T-helper 1 cell treated with Interleukin-12 subunit alpha and Interleukin-12 subunit beta and Interleukin-4 antibody, amounts not matched to agents 30 ng/mL and 1 ng/mL, for 36 hours (primary cell): ENCODE measurements around the gene H1-8. TPM values are rescaled to one million over a fixed set of nuclear protein-coding genes. Genes with fewer than 3 reads are reported as not detected.
"Not testable (repeated sequence)": the region's sequence is repeated elsewhere in the genome, so short reads cannot be mapped to it uniquely, and the experiment has no call there.

Experiments
- intact Hi-C: fragments of 100-400 bp; cut with micrococcal nuclease; formaldehyde crosslinking; loops from one replicate; pipeline ENCODE4 v1.15.1; 2024
- total RNA-seq: library from RNA; stranded (reverse); gene quantifications from 2 replicates; pipeline ENCODE4 v1.2.3, GENCODE V29; 2022

Gene H1-8, protein sequence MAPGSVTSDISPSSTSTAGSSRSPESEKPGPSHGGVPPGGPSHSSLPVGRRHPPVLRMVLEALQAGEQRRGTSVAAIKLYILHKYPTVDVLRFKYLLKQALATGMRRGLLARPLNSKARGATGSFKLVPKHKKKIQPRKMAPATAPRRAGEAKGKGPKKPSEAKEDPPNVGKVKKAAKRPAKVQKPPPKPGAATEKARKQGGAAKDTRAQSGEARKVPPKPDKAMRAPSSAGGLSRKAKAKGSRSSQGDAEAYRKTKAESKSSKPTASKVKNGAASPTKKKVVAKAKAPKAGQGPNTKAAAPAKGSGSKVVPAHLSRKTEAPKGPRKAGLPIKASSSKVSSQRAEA
- total RNA-seq = not detected in 2 replicates

DNA sequence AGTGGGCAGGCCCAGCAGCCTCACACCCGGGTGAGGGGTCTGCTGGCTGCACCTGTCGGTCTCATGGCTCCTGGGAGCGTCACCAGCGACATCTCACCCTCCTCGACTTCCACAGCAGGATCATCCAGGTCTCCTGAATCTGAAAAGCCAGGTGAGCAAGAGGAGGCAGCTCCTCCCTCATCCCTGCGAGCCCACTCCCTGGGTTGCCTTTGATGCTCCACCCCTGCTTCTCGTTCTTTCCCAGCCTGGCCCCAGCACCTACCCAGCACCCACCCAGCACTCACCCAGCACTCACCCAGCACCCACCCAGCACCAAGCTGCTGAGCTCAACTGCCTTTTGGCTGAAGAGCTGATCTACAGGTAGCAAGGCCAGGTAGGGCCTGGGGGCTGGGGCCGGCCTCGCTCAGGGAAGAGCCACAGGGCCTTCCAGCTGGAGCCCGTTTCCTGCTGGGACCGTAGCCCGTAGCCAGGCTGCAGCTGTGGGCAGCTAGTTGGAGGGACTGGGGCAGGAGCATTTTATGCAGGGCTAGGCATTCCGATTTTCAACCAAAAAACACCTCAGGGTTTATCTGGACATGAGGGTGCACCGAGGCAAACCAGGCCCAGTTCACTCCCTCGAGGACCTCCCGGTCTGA is at the start of gene H1-8:
Gene H1-8 (plus strand): TSS at position 20 of the 635 bp plus-strand sequence. CDS start 44 bp downstream, at position 64.
- intact Hi-C loops = no loop called here

DNA sequence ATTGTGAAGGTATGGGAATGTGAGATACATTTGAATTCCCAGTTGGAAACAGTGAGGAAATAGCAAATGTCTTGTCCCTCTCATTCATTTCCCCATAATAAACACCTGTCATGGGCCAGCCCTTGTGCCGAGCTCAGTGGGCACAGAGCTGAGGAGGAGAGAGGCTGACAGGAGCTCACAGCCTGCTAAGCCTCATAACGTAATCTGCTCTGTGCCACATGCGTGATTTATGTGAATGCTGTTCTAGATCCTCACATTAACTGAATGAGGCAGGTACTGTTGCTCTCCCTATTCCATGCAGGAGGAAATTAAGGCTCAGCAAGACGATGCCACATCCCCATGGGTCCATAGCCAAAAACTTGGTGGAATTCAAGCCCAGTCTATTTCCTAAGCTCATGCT is 49.8 kb upstream of the H1-8 start:
- intact Hi-C loops = loop anchor here (5.0 kb wide), 1 partner anchor 114 kb away; the partner anchor contains the start of gene PLXND1

- intact Hi-C loops = loop anchor here (5.0 kb wide), 1 partner anchor 113 kb away; the partner anchor contains the start of gene PLXND1
Observed at GRCh38 chr3:129494499-129494898, 48.5 kb upstream of the H1-8 start.

DNA sequence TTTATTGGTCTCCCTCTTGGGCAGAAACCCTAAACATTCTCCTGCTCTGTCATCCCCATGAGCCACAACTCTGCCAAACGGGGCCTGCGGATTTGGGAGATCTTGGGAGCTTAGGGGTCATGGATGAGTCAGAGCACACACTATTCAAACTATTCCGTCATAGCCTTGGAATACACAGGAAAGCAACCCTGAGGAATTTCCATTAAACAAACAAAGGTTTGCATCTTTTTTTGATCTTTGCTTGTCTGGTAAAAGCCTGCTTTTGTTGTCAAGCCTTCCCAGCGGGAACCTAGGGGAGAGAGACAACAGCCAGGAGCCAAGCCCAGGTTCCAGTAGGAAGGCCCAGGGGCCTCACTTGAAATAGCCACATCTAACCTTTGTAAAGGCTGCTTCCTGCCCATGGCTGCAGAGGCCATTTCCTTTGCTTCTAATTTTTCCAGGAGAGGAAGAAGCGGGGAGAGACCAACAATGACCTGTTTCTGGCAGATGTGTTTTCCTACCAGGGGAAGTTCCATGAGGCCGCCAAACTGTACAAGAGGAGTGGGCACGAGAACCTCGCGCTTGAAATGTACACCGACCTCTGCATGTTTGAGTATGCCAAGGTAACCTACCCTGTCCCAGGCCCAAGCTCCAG is 47.9 kb upstream of the H1-8 start:
- intact Hi-C loops = not testable (repeated sequence)

DNA sequence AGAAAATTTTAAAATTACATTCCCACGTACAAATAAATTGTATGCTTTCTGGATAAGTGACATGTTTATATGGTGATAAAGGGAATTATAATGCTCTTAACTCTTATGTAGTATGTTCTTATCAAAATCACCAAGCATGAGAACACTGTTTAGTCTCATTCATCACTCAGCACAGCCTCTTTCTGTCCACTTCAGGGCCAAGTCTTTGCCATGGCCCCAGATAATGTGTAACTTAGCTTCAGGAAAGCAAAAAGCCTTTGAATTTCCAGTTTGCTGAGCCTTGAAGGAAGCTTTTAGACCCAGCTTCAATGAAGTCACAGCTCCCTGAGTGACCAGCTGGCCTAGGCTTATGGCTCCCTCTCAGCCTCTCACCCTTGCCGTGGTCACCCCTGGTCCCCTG is 45.1 kb upstream of the H1-8 start:
- intact Hi-C loops = not testable (repeated sequence)

DNA sequence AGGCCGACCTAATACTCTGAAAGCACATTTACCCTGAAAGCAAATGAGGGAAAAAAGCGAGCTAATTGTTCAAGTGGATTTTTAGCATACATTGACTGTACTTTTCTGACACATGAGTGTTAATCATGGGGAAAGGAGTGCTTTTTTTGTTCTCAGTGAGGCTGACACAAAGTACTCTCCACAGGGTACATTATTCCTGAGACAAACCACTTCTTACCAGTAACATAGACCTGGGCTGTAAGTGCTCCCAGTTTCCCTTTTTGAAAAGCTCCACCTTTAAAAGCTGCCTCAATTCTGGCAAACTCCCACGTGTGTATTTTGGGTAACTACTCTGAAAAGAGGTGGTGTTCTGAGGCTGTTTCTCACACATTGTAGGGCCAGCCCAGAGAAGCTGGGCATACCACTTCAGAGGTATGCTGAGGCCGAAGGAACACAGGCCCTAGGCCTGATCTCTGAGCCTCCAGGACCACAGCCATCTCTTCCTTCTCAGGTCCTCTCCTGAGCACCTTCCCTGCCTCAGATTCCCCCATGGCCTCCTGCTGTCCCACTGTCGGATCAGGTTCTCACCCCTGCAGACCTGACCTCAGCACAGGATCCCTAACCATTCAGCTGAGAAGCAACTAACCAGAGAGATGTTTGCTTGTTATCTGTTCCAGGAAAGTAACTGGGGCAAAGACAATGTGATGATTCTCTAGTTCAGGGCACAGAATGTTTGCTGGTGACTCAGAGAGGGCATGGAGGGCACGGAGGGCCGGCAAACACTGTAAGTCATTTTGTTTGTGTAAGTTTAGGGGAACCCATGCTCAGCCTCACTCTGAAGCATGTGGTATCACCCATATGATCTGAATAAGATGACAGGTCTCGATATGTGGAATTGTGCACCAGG is 44.1 kb upstream of the H1-8 start:
- intact Hi-C loops = not testable (repeated sequence)

GRCh38 chr3:129499604-129500333 is 43.2 kb upstream of the H1-8 start:
- intact Hi-C loops = not testable (repeated sequence)

GRCh38 chr3:129500334-129500658 is 42.7 kb upstream of the H1-8 start:
- intact Hi-C loops = no loop called here

GRCh38 chr3:129501630-129502029 is 41.3 kb upstream of the H1-8 start:
- intact Hi-C loops = no loop called here

DNA sequence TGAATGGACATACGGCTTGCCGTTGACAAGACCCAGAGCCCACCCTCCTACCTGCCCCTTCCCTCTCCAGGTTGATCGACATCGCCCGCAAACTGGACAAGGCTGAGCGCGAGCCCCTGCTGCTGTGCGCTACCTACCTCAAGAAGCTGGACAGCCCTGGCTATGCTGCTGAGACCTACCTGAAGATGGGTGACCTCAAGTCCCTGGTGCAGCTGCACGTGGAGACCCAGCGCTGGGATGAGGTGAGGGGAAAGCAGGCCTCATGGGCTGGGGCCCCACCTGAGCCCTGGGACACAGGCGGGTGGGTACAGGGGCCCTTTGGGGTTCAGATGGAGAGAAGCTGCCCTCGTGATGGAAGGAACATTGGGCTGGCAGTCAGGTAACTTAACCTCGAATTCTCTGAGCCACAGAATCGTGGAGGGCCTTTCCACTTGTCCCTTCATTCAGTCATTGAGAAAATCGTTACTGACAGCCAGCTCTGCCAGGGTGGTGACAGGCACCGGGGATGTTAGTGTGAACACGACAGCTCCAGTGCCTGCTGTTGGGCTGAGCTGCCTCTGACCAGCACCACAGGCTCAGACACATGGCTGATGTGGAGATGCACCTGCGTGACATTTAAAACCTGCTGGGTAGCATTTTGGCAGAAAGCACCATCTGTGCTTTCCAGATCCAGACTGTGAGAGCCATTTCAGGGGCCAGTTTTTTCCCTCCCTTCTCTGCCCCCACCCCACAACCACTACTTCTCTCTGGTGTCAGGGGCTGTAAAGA is 40.1 kb upstream of the H1-8 start:
- intact Hi-C loops = no loop called here

GRCh38 chr3:129503471-129504291 is 39.3 kb upstream of the H1-8 start:
- intact Hi-C loops = no loop called here

DNA sequence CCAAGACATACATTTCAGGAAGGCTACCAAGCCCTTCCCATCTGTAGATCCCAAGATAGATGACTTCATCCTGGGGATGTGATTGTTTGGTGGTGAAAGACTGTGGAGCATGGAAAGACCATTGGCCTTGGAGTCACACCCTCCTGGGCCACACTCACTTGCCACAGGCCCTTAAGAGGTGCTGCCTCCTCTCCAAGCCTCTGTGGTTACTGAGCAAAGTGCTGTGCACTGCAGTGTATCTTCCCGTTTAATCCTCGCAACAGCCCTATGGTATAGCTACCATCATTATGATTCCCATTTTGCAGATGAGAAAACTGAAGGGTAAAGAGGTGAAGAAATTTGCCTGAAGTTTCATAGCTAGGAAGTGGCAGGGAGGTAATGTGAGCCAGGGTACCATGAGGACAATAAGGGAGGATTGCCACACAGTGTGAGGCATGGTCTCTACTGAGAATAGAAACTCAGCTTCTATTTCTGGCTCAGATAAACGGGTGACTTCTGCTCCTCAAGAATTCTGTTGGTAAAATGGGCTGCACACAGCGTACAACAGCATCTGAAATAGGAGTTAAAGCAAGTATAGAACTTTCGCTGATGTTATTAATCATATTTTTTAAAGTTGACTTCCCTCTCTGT is 38.4 kb upstream of the H1-8 start:
- intact Hi-C loops = no loop called here

DNA sequence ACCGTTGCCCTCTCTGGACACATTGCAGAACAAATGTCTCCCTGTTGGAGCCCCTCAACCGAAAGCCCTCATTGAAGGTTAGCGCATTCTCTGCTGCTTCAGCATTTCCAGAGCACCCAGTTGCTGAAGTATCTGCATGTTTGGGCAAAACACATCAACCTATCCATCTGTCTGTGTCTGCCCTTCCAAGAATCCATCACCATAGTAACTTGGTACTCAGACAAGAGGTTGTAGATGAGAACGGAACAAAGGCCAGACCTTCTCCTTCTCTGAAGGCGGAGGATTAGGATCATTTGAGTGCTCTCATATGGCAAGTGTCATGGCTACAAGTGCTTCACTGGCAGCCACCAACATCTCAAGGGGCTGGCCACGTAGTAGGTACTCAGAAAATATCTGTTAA is 37.6 kb upstream of the H1-8 start:
- intact Hi-C loops = no loop called here

DNA sequence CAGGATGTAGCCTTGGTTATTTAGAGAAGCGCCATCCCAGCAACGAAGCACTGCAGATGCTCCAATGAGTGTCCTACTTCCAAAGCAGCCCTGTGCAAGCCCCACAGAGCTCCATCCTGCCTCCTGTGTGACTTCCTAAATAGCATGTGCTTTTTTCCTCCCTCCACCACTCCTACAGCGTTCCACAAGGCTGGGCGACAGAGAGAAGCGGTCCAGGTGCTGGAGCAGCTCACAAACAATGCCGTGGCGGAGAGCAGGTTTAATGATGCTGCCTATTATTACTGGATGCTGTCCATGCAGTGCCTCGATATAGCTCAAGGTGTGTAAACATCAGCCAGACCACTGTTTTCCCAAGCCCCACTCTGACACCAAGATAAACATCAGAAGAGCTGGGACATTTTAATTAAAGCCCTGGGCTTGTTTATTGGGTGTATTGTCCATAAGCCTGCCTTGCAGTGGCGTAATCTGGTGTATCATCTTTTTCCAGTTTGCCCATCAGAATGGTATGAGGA is 36.7 kb upstream of the H1-8 start:
- intact Hi-C loops = no loop called here

DNA sequence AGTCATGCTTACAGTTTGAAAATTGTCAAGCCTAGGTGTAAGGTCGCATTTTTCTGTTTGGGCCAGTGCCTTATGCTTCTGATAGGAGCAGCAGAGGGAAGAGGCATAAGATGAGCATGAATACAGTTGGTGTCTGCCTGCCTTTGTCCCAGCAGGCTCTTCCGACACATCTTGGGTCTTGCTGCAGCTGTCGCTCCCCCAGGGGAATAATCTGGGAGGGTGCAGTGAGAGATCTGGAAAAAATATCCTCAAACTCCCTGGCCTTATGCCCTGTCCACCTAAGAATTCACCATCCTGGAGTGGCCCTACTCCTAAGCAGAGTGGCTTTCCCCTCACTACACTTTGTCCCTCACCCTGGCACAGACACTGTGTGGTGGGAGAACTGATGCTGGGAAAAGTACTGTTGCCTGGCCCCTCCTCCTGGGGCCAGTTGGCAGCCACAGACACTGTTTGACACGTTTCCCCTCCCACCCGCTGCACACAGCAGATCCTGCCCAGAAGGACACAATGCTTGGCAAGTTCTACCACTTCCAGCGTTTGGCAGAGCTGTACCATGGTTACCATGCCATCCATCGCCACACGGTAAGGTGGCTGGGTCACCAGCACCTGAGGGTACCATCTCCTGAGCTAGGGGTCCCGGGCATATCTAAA is 35.7 kb upstream of the H1-8 start:
- intact Hi-C loops = no loop called here

GRCh38 chr3:129512595-129512994 is 30.4 kb upstream of the H1-8 start:
- intact Hi-C loops = no loop called here

- intact Hi-C loops = no loop called here
Observed at GRCh38 chr3:129513705-129514104, 29.3 kb upstream of the H1-8 start.

DNA sequence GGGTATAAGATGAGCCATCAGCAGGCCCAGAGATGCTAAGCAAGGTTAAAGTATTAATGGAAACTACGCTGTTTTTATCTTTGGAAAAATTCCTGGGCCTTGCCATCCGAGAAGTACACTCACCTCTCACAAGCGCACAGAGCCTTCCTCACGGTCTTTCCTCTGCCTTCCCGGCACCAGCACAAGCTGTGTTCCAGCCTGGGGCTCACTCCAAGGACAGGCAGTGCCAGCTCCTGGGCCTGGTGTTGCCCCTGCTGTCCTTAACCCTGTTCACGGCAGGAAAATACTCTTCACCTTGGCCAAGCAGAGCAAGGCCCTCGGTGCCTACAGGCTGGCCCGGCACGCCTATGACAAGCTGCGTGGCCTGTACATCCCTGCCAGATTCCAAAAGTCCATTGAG is 28.9 kb upstream of the H1-8 start:
- intact Hi-C loops = no loop called here
